Activated CD4-positive, alpha-beta T cell treated with anti-CD3 and anti-CD28 coated beads for 36 hours (primary cell): ENCODE results near the gene TM4SF20. TPM values are rescaled to one million over a fixed set of nuclear protein-coding genes. Genes with fewer than 3 reads are reported as not detected.

ENCODE experiments used
- ATAC-seq: fragments of 200-7000 bp; cut with Tn5 transposase; one replicate; pipeline ENCODE4 v1.10.0; 2021; ENCODE audit warnings: mild to moderate bottlenecking, moderate library complexity
- CTCF ChIA-PET: fragments of 350-600 bp; sonication (Branson Sonifier 250); formaldehyde crosslinking; loops from one replicate; lab custom pipeline; 2021; ENCODE audit warnings: antibody characterized with exemption; lab: Charles Lee
- POLR2A ChIA-PET: fragments of 350-600 bp; sonication (Branson Sonifier 250); formaldehyde crosslinking; loops from one replicate; lab custom pipeline; 2021; ENCODE audit warnings: antibody characterized with exemption, inconsistent platforms; lab: Charles Lee
- DNase-seq: peaks from one replicate; pipeline ENCODE4 v3.0.0-alpha.2; 2020
- H3K27ac Mint-ChIP-seq: one replicate; pipeline ENCODE4 v1.8.0; 2021; ENCODE audit warnings: mixed read lengths
- H3K27me3 Mint-ChIP-seq: one replicate; pipeline ENCODE4 v1.8.0; 2021; ENCODE audit warnings: mixed read lengths
- H3K36me3 Mint-ChIP-seq: one replicate; pipeline ENCODE4 v1.8.0; 2021; ENCODE audit warnings: low read depth, mixed read lengths
- H3K4me1 Mint-ChIP-seq: one replicate; pipeline ENCODE4 v1.8.0; 2021; ENCODE audit warnings: mixed read lengths
- H3K4me3 Mint-ChIP-seq: one replicate; pipeline ENCODE4 v1.8.0; 2021; ENCODE audit warnings: mild to moderate bottlenecking, moderate library complexity, mixed read lengths
- H3K9me3 Mint-ChIP-seq: one replicate; pipeline ENCODE4 v1.8.0; 2021; ENCODE audit warnings: low read depth, mixed read lengths
- intact Hi-C, 2 experiments: fragments of 100-400 bp; cut with DNase I in 1 of 2; cut with micrococcal nuclease in 1 of 2; formaldehyde crosslinking; loops; one replicate each; pipeline versions ENCODE4 v1.14.2 to v1.15.1; 2022 to 2024; cut with DNase I, micrococcal nuclease
- total RNA-seq, 2 experiments: library from RNA; stranded (reverse); gene quantifications; one replicate each; pipeline ENCODE4 v1.2.3, GENCODE V29; 2021

Gene TM4SF20
- total RNA-seq, 2 experiments from 2014 or later, result not detected

DNA sequence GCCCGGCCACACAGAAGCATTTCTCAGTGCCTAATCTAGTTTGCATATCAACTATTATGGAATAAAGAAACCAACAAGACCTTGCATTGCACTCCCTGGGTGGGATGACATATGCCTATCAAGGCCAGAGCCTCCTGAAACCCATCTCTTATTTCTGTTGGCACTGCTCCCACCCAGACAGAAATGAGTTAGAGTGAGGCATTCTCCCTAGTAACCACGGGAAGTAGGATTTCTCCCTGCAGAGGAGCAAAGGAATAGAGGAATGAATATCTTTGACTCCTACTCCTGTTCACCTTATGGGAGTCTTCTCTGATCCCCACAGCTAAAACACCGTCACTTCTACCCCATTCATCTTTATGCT is 32.9 kb upstream of the TM4SF20 start:
- CTCF ChIA-PET, result interaction anchor here (0.6 kb wide), 1 partner anchor 59 kb away, joined by 3 read pairs; no protein-coding TSS in a partner anchor
- H3K27ac Mint-ChIP-seq, result peak overlapping the region; percentile 92
- peaks cover 65% of the 10 kb centered on the region for H3K4me1 Mint-ChIP-seq
- H3K4me3 Mint-ChIP-seq, result peak overlapping the region; percentile 12
- no peaks in the 10 kb centered on the region for H3K9me3 Mint-ChIP-seq
- intact Hi-C loops, result loop anchor here (1.0 to 5.0 kb wide), 6 partner anchors 38 to 575 kb away; partner anchors contain the start of genes MFF (in 2 of the 2) and RHBDD1 (in 1 of the 2)
- DNase-seq (no peak), ATAC-seq (no peak)
- H3K36me3 Mint-ChIP-seq, result no peaks in the 10 kb centered on the region
- POLR2A ChIA-PET, result no interaction called here
- H3K27me3 Mint-ChIP-seq, result no peaks in the 10 kb centered on the region

DNA sequence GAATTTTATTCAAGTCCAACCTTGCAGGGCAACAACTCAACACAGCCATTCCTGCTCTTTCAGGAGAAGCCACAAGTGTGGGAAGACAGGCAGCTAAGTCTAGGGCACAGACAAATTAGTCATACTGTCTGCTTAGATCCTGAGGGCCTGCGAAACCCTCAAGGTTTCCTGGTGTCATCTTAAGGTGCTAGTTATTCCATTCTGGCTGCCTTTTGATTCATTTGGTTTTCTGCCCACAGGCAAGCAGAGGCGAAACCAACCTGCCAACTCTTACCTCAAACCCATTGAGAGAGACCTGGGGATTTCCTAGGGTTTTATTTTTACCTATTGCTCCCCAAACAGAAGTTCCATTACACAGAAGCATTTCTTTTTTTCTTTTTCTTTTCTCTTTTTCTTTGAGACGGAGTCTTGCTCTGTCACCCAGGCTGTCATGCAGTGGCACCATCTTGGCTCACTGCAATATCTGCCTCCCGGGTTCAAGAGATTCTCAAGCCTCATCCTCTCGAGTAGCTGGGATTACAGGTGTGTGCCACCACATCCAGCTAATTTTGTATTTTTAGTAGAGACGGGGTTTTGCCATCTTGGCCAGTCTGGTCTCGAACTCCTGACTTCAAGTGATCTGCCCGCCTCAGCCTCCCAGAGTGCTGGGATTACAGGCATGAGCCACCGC is 32.3 kb upstream of the TM4SF20 start:
- Mint-ChIP-seq H3K36me3 (no peaks in the 10 kb centered on the region), H3K4me1 (peaks cover 66% of the 10 kb centered on the region), H3K27ac (peak overlapping the region; percentile 92), H3K27me3 (no peaks in the 10 kb centered on the region), H3K4me3 (peak overlapping the region; percentile 12), H3K9me3 (no peaks in the 10 kb centered on the region)
- peak; percentile 87 for ATAC-seq
- POLR2A ChIA-PET, result interaction anchor here (1.3 kb wide), 2 partner anchors 37 to 53 kb away, joined by 4 read pairs; no protein-coding TSS in a partner anchor
- CTCF ChIA-PET, result interaction anchor here (1.1 to 1.4 kb wide), 4 partner anchors 52 to 64 kb away, joined by 3 to 6 read pairs (median 4); no protein-coding TSS in a partner anchor
- intact Hi-C loops, result loop anchor here (1.0 to 5.0 kb wide), 6 partner anchors 37 to 574 kb away; partner anchors contain the start of genes MFF (in 2 of the 2) and RHBDD1 (in 1 of the 2)
- DNase-seq, result peak; percentile 80

DNA sequence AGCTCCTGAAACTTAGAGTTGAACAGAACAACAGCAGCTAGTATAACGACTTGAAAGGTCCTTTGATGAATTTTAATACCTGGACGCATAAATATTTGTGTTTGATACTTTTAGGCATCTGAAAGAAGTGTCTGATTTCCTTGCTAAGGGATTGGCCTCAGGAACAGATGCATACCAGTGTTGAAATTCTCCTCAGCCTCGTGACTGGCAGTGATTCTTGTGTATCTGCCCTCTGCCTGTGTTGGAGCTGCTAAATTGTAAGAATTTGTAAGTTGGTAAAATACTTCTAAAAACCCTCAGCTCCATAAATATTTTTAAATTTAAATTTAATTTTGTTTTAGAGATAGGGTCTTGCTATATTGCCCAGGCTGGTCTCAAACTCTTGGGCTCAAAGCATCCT is 31.1 kb upstream of the TM4SF20 start:
- ChIA-PET POLR2A (interaction anchor here (1.2 to 1.3 kb wide), 2 partner anchors 54 kb away, joined by 4 read pairs; no protein-coding TSS in a partner anchor), CTCF (interaction anchor here (0.5 to 1.4 kb wide), 7 partner anchors 16 to 452 kb away, joined by 3 to 6 read pairs (median 3); no protein-coding TSS in a partner anchor)
- Mint-ChIP-seq H3K4me3 (no peak overlapping the region), H3K4me1 (peaks cover 68% of the 10 kb centered on the region), H3K27me3 (no peaks in the 10 kb centered on the region), H3K27ac (peak overlapping the region; percentile 2), H3K9me3 (no peaks in the 10 kb centered on the region), H3K36me3 (no peaks in the 10 kb centered on the region)
- intact Hi-C loops, result loop anchor here (2.0 to 5.0 kb wide), 2 partner anchors 85 to 573 kb away; partner anchors contain the start of genes MFF (in 1 of the 2) and RHBDD1 (in 1 of the 2)
- no peak for ATAC-seq
- no peak for DNase-seq

DNA sequence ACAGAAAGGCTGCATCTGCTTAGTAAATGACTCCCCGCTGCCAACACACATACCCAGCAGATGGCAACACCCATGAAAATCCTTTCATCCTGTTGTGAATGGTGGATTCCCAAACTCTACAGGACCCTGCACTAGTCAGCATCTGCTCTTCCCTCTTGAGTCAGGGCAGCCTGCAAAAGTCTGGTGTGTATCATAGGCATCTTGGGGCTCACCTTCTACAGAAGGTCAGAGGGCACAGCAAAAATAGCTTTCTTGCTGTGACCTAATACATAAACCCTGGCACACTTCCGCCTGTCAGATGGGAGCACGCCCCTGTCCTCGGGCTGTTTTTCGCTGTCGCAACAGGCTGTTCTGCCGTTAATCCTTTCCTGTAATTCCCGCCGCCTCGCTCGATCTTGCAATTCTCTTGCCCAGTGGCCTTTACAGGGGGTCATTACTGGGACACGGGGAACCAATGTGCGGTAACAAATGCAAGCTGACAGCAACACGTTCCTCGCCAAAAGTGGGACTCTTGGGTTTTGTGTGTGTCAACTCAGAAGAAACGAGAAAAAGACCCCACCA is 28.6 kb upstream of the TM4SF20 start:
- H3K36me3 Mint-ChIP-seq, result no peaks in the 10 kb centered on the region
- intact Hi-C loops, result loop anchor here (2.0 to 10.0 kb wide), 5 partner anchors 65 to 250 kb away; partner anchors contain the start of gene AGFG1 (in 1 of the 2)
- ChIA-PET POLR2A (no interaction called here), CTCF (interaction anchor here (0.7 to 1.9 kb wide), 3 partner anchors 22 to 66 kb away, joined by 3 to 5 read pairs (median 4); no protein-coding TSS in a partner anchor)
- ATAC-seq, result no peak
- no peaks in the 10 kb centered on the region for H3K9me3 Mint-ChIP-seq
- H3K4me3 Mint-ChIP-seq, result no peak overlapping the region
- no peaks in the 10 kb centered on the region for H3K27me3 Mint-ChIP-seq
- peak overlapping the region; percentile 69 for H3K27ac Mint-ChIP-seq
- no peak for DNase-seq
- H3K4me1 Mint-ChIP-seq, result peaks cover 61% of the 10 kb centered on the region

DNA sequence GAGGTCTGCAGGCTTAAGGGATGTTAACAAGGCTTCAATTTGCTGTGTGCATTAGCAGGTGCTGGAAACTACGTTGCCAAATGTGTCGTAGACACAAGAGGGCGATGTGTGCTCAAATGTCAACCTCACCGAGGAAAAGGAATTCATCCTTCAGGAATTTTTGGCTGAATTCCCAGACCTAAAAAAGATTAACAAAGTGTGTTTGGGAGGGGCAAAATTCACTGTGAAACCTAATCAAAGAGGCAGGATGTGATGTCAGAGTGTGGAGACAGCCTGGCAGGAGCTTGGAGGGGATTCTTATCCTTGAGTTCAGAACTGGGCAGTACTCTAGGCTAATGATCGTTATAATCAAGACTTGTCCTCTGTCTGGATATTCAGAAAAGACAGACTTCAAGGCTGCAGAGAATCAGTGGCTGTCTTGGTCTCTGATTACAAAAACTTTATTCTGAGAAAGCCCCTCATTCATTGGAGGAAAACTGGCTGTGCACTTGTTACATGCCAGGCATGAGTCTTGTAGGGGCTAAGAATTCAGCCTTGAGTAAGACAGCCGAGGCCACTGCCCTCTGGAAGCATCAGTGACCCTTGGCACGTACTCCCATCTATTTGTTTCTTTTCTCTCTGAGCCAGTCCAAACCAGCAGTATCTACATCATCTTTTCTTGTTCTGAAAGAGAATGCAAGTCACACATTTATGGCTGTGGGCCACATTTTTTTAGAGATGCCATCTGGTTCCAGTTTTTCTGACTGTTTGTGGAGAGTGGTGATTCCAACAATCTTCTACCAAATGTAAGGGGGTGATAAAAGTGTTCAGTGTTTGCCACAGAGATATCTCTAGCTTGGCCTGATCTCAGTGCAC is 27.3 kb upstream of the TM4SF20 start:
- Mint-ChIP-seq H3K36me3 (no peaks in the 10 kb centered on the region), H3K4me3 (no peak overlapping the region), H3K27ac (peak overlapping the region; percentile 14), H3K27me3 (no peaks in the 10 kb centered on the region), H3K4me1 (peaks cover 52% of the 10 kb centered on the region), H3K9me3 (no peaks in the 10 kb centered on the region)
- DNase-seq (peak; percentile 43), ATAC-seq (no peak)
- POLR2A ChIA-PET, result no interaction called here
- intact Hi-C loops, result loop anchor here (1.0 to 10.0 kb wide), 6 partner anchors 66 to 360 kb away; partner anchors contain the start of gene AGFG1 (in 1 of the 2)
- CTCF ChIA-PET, result interaction anchor here (0.7 to 2.1 kb wide), 18 partner anchors 12 to 1269 kb away, joined by 3 to 9 read pairs (median 4); no protein-coding TSS in a partner anchor

DNA sequence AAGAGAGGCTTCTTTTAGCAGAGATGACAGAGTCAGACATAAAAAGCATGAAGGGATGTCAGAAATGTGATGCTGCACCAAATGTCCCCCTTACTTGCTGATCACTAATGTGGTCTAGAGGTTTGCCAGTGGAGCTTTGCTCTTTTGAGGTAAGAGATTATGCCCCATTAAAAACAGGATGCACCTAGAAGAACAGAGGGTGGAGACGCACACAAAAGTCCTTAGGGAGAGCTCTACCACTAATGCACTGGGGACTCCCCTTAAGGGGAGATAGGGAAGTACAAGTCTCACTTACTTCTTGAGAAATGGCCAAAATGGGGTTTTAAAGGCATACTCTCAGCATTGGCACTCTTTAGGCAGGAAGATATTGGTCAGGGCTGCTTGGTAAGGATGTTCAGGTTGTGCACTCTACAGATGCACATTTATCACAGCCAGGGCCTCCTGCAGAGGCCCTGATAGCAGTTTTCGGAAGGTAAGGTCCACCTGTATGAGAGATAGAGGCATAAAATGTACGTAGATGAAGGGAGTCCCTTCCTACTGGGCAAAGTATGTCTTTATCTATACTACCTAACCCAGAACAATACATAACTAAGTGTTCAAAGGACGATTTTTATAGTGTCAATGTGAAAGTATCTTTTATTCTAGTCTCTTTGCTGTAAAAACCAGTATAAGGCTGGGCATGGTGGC is 25.6 kb upstream of the TM4SF20 start:
- Mint-ChIP-seq H3K4me1 (peaks cover 39% of the 10 kb centered on the region), H3K36me3 (no peaks in the 10 kb centered on the region), H3K4me3 (no peak overlapping the region), H3K27ac (no peak overlapping the region), H3K27me3 (peaks cover 3% of the 10 kb centered on the region), H3K9me3 (no peaks in the 10 kb centered on the region)
- CTCF ChIA-PET, result interaction anchor here (0.7 to 2.1 kb wide), 8 partner anchors 11 to 361 kb away, joined by 3 to 9 read pairs (median 4); no protein-coding TSS in a partner anchor
- ATAC-seq (no peak), DNase-seq (no peak)
- POLR2A ChIA-PET, result interaction anchor here (0.6 kb wide), 1 partner anchor 31 kb away, joined by 4 read pairs; no protein-coding TSS in a partner anchor
- intact Hi-C loops, result loop anchor here (5.0 to 10.0 kb wide), 4 partner anchors 160 to 253 kb away; no protein-coding TSS in a partner anchor

DNA sequence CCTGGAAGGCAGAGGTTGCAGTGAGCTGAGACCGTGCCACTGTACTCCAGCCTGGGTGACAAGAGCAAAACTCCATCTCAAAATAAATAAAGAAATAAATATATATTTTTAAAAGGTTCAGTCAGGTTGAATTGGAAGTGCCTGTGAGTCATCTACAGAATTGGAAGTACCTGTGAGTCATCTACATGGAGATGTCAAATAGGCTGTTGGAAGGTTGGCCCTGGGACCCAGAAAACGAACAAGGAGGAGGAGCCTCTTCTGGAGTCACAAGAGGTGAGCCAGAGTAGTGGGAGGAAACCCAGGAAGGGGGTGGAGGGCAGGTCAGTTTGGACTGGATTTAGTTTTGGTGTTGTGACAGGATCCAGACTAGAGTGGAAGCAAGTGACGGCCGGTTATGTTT is 23.9 kb upstream of the TM4SF20 start:
- peak overlapping the region; percentile 27 for H3K27ac Mint-ChIP-seq
- POLR2A ChIA-PET, result no interaction called here

DNA sequence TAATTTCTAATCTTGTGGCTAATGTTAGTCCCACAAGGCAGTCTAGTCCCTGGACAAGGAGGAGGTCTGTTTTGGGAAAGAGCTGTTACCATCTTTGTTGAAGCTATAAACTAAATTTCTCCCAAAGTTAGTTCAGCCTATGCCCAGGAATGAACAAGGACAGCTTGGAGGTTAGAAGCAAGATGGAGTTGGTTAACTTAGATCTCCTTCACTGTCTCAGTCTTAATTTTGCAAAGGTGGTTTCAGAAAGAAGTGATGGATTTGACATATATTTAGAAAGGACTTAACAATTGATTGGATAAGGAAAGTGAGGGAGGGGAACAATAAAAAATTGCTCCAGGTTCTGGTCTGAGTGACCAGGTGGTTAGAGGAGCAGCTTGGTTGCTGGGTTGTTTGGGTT is 23.2 kb upstream of the TM4SF20 start:
- POLR2A ChIA-PET, result interaction anchor here (0.6 kb wide), 1 partner anchor 11 kb away, joined by 6 read pairs; no protein-coding TSS in a partner anchor
- intact Hi-C loops, result loop anchor here in 1 of 2 experiments (10.0 kb wide), 2 partner anchors 162 to 252 kb away; no protein-coding TSS in a partner anchor
- Mint-ChIP-seq H3K27me3 (peaks cover 3% of the 10 kb centered on the region), H3K4me1 (peaks cover 37% of the 10 kb centered on the region), H3K4me3 (no peak overlapping the region), H3K36me3 (no peaks in the 10 kb centered on the region), H3K9me3 (no peaks in the 10 kb centered on the region), H3K27ac (peak overlapping the region; percentile 29)
- CTCF ChIA-PET, result interaction anchor here (1.1 kb wide), 1 partner anchor 23 kb away, joined by 3 read pairs; the partner anchor contains the start of gene TM4SF20
- no peak for DNase-seq
- ATAC-seq, result no peak

More for the DNA sequence above, 23.9 kb upstream of the TM4SF20 start:
- intact Hi-C loops, result loop anchor here in 1 of 2 experiments (10.0 kb wide), 2 partner anchors 162 to 252 kb away; no protein-coding TSS in a partner anchor
- Mint-ChIP-seq H3K4me3 (no peak overlapping the region), H3K36me3 (no peaks in the 10 kb centered on the region), H3K9me3 (no peaks in the 10 kb centered on the region), H3K4me1 (peaks cover 36% of the 10 kb centered on the region), H3K27me3 (peaks cover 3% of the 10 kb centered on the region)
- DNase-seq (peak; percentile 29), ATAC-seq (peak; percentile 47)
- CTCF ChIA-PET, result no interaction called here

DNA sequence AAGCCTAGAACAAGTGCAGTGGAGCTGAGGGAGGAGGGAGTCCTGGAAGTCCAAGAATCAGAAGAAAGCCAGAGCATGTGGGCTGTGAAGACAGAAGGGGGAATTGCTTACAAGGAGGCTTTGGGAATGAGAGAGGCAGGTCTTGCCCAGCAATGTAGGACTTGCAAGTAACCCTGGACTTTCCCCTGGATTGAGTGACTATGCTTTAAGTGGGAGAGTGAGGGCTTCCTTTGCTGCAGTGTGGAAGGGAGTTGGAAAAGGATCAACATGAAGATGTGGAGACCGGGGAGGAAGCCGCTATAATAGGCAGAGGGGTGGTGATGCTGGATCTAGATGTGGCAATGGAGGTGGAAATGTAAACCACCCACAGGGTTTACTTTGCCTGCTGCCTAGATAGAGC is 22.4 kb upstream of the TM4SF20 start:
- Mint-ChIP-seq H3K27me3 (peaks cover 3% of the 10 kb centered on the region), H3K36me3 (no peaks in the 10 kb centered on the region), H3K27ac (no peak overlapping the region), H3K9me3 (no peaks in the 10 kb centered on the region), H3K4me1 (peaks cover 32% of the 10 kb centered on the region), H3K4me3 (no peak overlapping the region)
- no peak for ATAC-seq
- ChIA-PET POLR2A (interaction anchor here (0.6 kb wide), 1 partner anchor 10 kb away, joined by 6 read pairs; no protein-coding TSS in a partner anchor), CTCF (interaction anchor here (1.1 kb wide), 1 partner anchor 22 kb away, joined by 3 read pairs; the partner anchor contains the start of gene TM4SF20)
- intact Hi-C loops, result loop anchor here in 1 of 2 experiments (10.0 kb wide), 2 partner anchors 163 to 253 kb away; no protein-coding TSS in a partner anchor
- no peak for DNase-seq
